ENCODE measurements around the gene OST4.

DNA sequence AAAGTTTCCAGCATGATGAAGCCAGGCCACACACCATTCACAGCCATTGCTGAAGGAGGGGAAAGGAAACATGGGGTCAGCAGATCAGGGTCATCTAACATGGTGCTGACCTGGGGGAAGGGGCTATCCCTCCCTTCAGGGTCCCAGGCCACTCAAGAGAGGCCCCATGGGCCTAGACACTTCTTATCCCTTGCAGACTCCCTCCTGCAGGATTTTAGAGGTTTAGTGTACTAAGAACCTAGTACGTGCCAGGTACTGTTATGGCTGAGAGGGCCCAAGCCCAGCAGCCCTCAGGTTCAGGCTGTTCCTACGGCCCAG, 23.9 kb upstream of the OST4 start:
- no peak for TF ChIP-seq CEBPB (IDR thresholded peaks at IDR 0.05)
- TF ChIP-seq, protein P1, sequence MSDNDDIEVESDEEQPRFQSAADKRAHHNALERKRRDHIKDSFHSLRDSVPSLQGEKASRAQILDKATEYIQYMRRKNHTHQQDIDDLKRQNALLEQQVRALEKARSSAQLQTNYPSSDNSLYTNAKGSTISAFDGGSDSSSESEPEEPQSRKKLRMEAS (IDR thresholded peaks at IDR 0.05), result no peak
- TF ChIP-seq, protein P2, sequence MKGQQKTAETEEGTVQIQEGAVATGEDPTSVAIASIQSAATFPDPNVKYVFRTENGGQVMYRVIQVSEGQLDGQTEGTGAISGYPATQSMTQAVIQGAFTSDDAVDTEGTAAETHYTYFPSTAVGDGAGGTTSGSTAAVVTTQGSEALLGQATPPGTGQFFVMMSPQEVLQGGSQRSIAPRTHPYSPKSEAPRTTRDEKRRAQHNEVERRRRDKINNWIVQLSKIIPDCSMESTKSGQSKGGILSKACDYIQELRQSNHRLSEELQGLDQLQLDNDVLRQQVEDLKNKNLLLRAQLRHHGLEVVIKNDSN (IDR thresholded peaks at IDR 0.05), result no peak
- no peak for TF ChIP-seq CREB1 (IDR thresholded peaks at IDR 0.05; ENCODE audit: low read depth)
- TF ChIP-seq YY1 (IDR thresholded peaks at IDR 0.05; ENCODE audit: low read depth), result no peak
- no peak for TF ChIP-seq ZBTB7A (IDR thresholded peaks at IDR 0.05; ENCODE audit: low read depth)
- no peak for TF ChIP-seq EP300 (IDR thresholded peaks at IDR 0.05; ENCODE audit: borderline replicate concordance)
